NCI-H748 treated with DMSO at 0.1 percent for 48 hours (cell line): Measurements from ENCODE around the gene RPS6KA2.

Source experiments
- DNase-seq: peaks from one replicate; lab custom pipeline; 2025; lab: John Stamatoyannopoulos, UW

The RPS6KA2 gene

DNA sequence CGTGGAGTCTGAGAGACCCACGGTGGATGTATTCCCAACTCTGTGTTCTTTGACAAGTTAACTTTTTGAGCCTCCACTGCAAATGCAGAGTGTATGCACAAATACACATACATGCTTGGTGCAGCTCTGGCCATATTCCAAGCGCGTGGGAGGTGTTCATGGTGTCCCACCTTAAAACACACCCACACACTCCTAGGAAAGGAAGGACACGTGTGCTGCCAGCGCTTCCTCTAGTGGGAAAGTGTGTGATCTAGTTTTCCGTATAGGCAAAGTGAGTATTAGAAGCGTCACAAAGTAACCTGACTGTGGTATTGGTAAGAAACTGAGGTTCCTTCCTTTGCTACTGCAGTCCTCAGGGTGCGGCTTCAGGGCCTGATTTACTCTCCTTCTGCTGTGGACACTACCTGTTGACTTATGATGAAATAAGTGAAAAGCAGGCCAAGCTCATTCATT lies 208.3 kb downstream of the RPS6KA2 start:
- DNase-seq = no peak

DNA sequence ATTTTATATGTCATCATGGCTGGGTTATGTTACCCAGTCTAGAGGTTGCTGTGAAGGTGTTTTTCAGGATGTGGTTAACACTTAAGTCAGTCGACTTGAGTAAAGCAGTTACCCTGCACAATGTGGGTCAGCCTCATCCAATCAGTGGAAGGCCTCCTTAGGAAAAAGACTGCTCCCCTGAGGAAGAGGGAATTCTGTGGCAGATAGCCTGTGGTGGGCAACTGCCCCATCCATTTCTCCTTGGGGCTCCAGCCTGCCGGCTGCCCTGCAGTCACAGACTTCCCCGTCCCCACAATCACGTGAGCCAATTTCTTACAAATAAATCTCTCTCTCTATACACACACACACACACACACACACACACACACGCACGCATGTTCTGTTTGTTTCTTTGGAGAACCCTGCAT lies 209.8 kb downstream of the RPS6KA2 start:
- DNase-seq = no peak

DNA sequence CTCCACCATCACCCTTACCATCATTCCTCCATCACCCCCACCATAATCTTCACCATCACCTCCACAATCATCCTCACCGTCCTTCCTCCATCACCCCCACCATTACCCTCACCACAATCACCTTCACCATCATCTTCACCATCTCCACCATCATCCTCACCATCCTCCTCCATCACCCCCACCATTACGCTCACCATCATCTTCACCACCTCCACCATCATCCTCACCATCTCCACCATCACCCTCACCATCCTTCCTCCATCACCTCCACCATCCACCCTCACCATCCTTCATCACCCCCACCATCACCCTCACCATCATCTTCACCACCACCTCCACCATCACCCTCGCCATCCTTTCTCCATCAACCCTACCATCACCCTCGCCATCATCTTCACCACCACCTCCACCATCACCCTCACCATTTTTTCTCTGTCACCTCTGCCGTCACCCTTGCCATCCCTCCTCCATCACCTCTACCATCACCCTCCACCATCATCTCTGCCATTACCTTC lies 211.2 kb downstream of the RPS6KA2 start:
- DNase-seq = no peak

DNA sequence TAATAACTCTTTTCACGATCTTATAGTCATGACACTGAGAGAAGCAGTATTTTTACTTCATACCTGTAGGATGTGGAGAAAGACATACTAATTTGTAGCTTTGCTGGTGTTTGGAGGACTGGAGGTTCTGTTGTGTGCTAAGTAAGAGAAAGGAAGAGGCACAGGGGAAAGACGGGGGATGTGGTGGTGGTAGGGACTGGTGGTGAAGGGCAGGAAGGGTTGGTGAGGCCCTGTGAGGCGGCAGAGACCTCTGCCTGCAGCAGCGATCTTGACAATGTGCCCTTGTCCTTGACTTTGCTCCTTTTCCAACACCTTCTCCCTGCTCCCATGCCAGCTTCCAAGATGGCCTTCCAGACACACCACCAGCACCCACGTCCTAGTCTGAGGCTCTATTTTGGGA lies 211.7 kb downstream of the RPS6KA2 start:
- DNase-seq = no peak

DNA sequence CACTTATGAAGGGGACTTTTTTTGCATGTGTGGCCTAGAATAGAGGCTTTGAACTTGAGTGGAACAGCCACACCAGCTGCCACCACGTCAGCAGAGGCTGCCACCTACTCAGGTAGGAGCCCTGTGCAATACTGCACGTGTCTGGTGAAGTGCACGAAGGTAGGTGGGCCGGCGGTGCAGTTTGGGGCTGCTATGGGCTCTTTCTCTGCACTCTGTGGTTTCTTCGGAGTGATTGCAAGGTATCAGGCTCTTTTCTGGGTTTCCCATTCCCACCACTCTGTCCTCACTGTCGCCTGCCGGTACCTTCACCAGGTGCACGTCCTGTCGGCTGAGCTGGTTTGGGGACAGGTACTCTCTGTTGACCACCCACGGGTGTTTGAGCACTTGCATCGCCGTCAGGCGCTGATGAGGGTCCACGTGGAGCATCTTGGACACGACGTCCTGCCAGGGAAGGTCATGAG lies 213.5 kb downstream of the RPS6KA2 start:
- no peak for DNase-seq

DNA sequence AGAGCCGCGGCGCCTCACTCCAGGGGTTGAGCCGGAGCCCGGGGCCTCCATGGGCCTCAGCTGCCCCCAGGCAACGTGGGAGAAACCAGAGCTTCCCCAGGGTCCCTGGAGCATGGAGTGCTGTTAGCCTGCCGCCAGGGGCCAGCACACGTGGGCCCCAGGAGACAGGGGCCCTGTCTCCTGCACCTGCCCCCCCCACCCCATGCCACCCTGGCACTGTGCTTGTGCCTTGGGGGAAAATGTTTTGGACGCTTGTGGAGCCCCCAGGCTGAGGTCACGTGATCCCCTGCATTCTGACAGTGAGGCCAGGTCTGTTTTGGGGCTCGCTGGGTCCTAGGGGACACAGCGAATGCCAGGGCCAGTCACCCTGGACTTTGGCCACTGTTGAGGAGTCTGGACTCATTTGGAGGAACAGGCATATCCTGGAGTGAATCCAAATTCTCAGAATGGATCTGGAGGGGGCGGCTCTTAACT lies 214.1 kb downstream of the RPS6KA2 start:
- DNase-seq = no peak

DNA sequence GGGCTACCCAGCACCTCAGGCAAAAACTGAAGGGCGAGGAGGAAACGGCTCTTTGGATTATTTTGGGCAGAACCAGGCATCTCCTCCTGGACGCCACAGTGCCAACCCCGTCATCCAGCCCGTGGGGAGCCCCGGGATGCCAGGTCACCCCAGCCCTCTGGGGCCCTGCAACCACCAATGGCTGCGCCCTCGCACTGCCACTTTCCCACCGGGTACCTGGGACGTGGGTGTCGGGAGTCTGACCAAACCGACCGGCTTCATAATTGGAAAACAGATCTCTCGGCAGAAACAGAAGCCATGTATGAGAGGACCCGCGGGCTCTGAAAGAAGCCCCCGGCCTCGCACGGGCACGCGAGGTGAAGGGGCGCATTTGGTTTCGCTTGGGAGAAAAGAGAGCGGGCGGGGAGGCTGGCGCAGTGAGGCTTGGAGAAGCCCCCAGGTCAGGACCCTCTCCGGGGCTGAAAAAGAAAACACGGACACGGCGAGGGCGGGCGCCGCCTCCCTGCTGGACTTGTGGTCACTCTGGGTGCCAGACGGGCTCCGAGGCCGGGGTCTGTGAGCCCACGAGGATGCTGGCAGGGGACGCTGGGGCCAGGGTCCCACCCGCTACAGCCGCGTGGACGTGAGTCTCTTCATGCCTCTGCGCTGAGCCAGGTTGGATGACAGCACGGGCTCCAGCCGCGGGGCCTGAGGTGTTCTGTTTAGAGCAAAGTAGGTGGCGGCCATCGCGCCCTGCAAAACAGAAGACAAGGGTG lies 214.7 kb downstream of the RPS6KA2 start:
- DNase-seq = no peak

DNA sequence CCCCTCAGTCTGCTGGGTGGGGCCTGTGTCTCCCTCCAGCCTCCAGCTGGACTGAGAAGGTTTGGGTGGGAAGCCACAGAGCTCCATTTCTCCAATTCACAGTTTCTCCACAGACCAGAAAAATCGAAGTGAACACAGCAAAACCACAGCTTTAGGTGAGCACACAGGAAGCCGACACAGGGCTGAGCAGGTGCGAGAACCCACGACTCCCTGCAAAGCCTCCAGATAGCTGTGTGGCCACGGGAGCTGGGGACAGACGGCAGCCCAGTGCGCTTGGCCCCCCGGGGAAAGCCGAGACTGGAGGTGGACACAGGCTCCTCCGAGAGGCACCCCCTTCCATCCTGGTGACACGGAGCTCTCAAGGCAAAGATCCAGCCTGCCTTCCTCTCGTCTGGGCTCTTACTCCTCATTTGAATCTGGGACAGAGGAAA lies 215.3 kb downstream of the RPS6KA2 start:
- no peak for DNase-seq

DNA sequence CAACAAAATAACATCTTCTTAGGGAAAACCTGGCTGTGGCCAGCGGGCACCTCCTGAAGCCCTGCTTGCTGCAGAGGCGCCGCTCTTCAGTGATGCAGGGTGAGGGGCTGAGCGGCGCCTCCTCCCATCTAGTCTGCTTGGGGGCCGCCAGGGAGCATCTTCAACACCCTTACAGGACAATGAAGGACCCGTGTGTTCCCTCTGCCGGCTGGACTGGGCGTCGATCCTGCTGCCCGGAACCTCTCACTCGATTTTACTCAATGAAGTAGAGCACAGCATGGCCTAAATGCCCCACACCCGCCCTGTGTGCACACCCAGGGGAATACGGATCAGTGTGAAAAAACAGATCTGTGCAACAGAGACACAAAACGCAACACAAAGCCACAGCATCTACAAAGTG lies 215.8 kb downstream of the RPS6KA2 start:
- no peak for DNase-seq

DNA sequence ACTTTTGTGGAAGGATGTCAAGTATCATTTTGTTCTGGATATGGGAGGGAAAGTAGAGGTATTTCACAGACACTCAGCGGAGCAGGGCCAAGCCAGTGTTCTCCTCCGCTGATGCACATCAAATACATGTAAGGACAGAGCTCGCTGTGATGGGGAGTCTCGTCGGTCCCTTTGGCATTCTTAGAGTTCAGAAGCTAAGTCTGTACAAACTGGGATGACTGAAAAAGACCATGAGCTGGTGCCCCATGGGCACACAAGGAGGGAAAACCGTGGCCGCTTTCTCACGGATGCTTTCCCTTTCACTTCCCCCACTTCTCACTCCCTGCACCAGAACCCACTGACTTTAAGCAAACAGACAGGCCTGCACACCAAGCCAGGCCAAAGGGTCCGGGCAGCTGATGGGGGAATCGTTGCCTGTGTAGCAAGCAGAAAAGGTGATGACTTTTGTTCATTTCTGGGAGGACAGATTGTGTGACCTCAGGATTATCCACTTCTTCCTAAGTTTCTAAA lies 216.6 kb downstream of the RPS6KA2 start:
- DNase-seq = no peak

DNA sequence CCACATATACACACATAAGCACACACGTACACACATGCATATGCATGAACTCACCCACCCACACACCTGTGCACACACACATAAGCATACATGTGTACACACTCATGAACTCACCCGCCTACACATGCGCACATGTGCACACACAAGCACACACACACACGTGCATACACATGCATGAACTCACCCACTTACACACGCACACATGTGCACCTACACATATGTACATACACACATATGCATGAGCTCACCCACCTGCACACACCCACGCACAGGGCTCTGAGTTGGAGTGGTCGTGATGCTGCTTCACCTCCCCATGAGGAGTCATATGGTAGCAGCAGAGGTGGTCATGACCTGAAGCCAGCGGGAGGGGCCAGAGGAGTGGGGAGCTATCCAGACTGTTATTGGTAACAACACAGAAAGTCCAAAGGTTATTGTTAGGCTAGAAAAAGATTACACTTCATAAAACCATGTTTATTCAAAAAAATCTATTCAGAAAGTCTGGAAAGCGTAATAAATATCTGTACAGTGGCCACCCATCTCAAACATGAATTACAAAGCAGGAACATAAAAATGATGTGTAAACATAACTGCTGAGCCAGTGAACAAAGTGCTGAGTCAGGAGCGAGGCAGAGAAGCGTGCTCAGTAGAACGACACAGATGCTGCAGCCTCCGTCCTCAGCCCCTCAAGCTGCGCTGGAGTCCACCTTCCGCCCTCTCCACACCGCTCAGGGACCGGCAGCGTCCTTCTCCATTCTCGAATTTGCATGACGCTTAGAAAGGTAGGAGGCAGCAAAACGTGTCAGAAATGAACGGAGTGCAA lies 217.9 kb downstream of the RPS6KA2 start:
- no peak for DNase-seq

DNA sequence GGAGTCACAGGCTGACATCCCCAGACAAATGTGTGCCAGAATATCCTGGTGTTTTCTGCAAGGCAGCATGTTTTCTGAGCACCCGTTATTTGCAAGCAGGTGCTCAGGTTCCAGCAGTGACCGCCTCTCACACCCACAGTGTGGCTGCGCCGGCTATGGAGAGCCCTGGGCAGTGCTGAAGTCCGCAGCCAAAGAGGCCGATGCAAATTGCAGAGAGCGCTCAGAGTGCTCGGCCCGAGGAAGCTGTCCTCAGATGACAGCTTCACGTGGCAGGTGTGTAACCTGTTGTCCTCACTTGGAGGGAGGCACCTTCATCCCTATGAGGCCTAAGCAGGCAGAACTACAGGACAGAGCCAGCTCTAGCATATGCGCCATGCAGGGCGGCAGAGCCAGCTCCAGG lies 220.9 kb downstream of the RPS6KA2 start:
- DNase-seq = no peak

DNA sequence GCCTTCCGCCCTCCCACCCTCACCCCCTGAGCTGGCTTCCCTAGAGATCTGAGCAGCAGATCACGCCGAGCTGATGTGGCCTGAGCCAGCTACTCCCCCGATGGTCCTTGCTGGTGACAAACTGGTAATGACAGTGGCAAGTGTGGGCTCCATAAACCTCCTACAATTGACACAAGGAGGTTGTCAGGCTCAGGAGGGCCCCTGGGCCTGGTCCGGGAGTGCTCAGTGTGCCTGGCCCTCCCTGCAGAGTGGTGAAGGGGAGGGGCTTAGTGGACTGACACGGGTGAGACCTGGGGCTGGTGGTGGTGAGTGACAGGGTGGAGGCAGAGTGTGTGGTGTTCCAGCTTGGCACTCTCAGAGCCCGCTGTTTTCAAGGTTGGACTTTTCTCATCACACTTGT lies 221.7 kb downstream of the RPS6KA2 start:
- DNase-seq = no peak

DNA sequence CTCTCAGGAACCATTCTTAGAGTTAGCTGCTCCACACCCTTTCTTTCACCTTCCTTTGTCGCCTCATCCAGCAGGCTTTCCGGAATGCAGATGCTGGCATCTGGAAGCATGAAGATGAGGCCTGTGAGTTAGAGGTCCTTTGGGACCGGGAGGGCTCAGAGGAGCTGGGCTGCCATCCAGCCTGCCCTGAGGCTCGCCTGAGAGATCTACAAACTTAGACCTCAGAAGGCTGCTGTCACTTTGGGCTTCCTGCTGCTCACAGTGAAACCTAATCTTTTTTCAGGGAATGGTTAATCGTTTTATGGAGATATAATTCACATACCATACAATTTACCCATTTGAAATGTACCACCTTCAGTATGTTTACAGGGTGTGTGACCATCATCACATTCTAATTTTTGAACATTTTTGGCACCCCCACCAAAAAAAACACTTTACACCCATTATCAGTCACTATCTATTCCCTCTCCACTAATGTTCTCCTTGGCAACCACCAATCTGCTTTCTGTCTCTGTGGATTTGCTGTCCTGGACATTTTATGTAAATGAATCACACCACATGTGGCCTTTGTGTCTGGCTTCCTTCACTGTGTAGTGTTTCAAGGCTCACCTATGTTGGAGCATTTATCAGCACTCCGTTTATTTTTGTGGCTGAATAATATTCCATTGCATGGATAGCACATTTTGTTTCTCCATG lies 224.3 kb downstream of the RPS6KA2 start:
- no peak for DNase-seq

DNA sequence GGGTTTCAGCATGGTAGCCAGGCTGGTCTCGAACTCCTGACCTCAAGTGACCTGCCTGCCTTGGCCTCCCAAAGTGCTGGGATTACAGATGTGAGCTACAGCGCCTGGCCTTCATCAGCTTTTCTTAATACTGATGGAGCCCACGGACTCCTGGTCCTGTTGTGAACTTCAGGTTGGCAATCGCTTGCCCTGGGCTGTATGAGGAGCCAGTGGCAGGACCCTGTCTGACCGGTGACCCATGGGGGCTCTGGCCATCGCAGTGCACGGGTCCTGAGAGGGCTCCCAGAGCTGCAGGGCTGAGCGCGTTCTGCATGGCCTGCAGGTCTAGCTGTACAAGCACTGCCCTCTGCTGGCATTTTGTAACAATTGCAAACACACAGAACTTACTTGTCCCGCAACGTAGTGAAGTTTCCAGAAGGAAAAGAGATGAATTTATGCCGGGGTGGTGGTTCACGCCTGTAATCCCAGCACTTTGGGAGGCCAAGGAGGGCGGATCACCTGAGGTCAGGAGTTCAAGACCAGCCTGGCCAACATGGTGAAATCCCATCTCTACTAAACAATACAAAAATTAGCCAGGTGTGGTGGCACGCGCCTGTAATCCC lies 226.3 kb downstream of the RPS6KA2 start:
- peak; percentile 61 for DNase-seq

DNA sequence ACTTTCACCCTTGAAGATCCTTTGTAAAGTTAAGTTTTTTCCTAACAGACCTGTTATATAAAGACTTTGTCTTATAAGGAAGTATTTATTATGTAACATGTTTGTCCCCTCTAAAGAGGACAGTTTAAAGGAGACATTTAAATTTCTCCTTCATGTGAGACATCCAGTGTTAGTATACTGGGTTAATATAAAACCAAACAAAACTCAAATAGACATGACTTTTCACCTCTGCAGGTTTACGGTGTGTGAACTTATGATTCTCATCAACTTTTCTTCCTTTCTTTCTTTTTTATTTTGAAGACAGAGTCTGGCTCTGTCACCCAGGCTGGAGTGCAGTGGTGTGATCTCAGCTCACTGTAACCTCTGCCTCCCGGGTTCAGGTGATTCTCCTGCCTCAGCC lies 226.9 kb downstream of the RPS6KA2 start:
- no peak for DNase-seq

DNA sequence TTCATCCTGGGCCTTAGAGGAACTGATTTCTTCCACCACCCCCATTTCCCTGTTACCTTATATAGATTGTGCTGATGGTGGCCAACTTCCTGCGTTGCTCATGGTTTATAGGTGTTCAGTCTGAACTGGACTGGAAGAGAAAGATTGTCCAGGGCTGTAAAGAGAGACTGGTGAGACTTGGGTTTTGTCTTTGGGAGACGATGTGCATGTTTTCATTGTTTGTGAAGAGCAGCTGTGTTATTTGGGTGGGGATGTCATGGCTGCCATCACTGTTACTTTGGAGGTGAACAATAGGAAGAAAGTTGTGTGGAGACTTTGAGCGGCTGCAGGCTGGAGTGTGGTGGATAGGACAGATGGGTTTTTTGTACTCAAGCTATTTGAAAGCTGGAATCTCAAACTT lies 228.7 kb downstream of the RPS6KA2 start:
- no peak for DNase-seq

DNA sequence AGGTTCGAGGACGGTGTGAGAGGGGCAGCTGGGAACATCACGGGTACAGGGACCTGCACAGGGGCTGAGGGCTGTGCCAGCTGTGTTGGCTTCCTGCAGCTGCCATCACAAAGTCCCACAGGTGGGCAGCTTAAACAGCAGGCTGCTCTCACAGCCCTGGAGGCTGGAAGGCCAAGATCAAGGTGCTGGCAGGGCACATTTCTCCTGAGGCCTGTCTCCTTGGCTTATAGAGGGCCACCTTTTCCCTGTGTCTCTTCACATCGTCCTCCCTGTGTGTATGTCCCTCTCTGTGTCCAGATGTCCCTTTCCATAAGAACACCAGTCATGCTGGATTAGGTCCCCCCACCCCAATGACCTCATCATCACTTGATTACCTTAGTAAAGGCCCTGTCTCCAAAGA lies 229.2 kb downstream of the RPS6KA2 start:
- DNase-seq = no peak

DNA sequence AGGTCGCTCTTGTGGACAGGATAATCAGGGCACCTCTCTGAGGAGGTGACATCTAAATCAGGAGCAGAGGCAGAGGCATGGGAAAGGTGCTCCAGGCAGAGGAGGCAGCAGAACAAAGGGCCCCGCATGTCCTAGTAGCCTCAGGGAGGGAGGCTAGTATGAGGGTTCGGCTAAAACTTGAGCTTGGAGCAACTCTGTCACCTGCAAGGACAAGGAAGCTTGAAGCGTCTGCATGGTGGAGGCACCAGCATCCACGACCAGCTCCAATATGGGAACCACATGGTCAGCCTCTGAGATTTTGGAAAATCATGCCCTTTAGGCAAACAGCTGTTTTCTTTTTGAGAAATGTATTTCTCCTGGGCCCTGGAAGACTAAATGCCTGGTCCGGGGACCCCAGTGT lies 231.3 kb downstream of the RPS6KA2 start:
- no peak for DNase-seq

DNA sequence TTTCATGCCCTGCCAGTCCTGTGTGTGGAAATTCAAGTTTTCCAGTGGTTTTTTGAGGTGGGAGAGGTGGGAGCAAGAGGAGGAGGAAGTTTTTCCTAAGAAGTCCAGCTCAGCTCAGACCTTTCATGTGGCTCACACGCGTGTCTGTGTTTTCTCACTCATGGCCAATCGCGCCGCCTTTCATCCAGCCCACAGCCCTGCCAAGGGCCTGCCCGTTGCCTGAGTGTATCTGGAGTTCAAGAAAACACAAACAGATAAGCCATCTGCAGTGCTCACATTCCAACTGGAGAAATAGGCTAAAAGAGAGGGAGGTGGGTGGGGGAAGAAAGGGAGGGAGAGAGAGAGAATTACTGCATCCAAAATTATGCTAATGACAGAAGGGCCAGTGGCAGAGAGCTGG lies 231.7 kb downstream of the RPS6KA2 start:
- DNase-seq = no peak

DNA sequence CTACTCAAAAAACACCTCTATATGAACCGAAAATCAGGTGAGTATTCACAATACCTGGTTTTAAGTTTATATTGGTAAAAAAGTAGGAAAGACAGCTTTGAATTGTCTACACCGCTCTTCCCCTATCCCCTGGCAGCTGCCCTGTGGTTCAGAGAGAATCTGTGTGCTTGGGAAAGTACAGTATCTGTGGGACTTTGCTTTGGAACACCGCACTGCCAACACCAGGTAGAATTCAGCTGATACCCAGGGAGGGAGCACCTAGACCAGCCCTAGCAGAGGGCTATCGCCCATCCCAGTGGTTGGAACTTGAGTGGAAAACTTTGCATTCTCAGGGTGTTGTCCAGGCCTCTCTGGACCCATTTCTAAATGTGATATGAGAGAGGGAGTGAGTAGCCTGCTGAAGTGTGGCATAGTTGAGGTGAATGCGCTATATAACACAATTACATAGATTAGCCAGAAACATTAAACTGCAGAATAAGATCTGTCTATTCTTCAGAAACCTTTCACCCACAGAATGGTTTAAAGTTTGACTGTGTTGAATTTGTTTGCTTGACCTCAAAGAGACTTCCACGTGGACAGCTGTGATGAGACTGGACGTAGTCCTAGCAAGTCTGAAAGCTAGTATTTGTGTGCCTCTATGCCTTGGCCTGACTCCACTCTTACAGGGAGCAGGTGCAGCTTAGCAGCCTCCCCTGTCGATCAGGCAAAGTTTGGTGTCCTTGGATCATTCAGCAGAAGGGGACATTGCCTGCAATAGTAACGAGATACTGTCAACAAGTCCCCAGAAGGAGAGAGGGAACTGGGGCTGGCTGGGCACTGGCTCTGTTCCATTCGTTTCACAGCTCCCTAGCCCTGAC lies 232.8 kb downstream of the RPS6KA2 start:
- no peak for DNase-seq
